GM18508 (cell line): ENCODE measurements around the gene SACM1L.

Experiments
- ATAC-seq: cut with Tn5 transposase; IDR thresholded peaks from one replicate; pipeline ENCODE4 v1.9.1; 2021; ENCODE audit warnings: moderate number of reproducible peaks; ENCODE audit not compliant: insufficient read depth, unreplicated experiment

SACM1L gene

GRCh38 chr3:45760878-45761711 lies 71.9 kb downstream of the SACM1L start:
- ATAC-seq: no peak

GRCh38 chr3:45761831-45762230 lies 72.6 kb downstream of the SACM1L start:
- no peak for ATAC-seq

- ATAC-seq: no peak
Measured at GRCh38 chr3:45762647-45763302, 73.6 kb downstream of the SACM1L start.

- ATAC-seq: no peak
Measured at GRCh38 chr3:45763303-45763675, 74.1 kb downstream of the SACM1L start.

GRCh38 chr3:45765266-45765851 lies 76.2 kb downstream of the SACM1L start:
- ATAC-seq: no peak

- no peak for ATAC-seq
Measured at GRCh38 chr3:45765958-45766357, 76.8 kb downstream of the SACM1L start.

GRCh38 chr3:45771166-45771775 lies 82.1 kb downstream of the SACM1L start:
- ATAC-seq: no peak

GRCh38 chr3:45771831-45772230 lies 82.6 kb downstream of the SACM1L start:
- no peak for ATAC-seq

- no peak for ATAC-seq
Measured at GRCh38 chr3:45772341-45773035, 83.3 kb downstream of the SACM1L start.

GRCh38 chr3:45773072-45773471 lies 83.9 kb downstream of the SACM1L start:
- no peak for ATAC-seq

GRCh38 chr3:45773714-45774449 lies 84.7 kb downstream of the SACM1L start:
- ATAC-seq: no peak

GRCh38 chr3:45774581-45775521 lies 85.7 kb downstream of the SACM1L start:
- no peak for ATAC-seq

GRCh38 chr3:45775571-45776300 lies 86.5 kb downstream of the SACM1L start:
- ATAC-seq: no peak

- no peak for ATAC-seq
Measured at GRCh38 chr3:45776301-45776595, 87.1 kb downstream of the SACM1L start.

- ATAC-seq: no peak
Measured at GRCh38 chr3:45776611-45777010, 87.4 kb downstream of the SACM1L start.

- no peak for ATAC-seq
Measured at GRCh38 chr3:45777111-45777745, 88.0 kb downstream of the SACM1L start.

- no peak for ATAC-seq
Measured at GRCh38 chr3:45777746-45778386, 88.7 kb downstream of the SACM1L start.
